ENCODE data around the gene PTPRM. TPM values are rescaled to one million over a fixed set of nuclear protein-coding genes. Genes with fewer than 3 reads are reported as not detected.
A peak's percentile ranks its signal among the peaks of the same experiment; 100 is the strongest.

The PTPRM gene
- polyA plus RNA-seq, 1 of the 3 experiments (the other 2 are of a cell fraction): 16.0 TPM

GRCh38 chr18:8426401-8426800 lies 859.3 kb downstream of the PTPRM start:
- Histone ChIP-seq H3K4me2 (no peak overlapping the region), H2AFZ (ENCODE audit: low read depth) (no peak overlapping the region), H3F3A (replicated peaks; ENCODE audit: insufficient read depth) (no peaks in the 10 kb centered on the region), H3K27me3 (ENCODE audit: insufficient read depth) (no peaks in the 10 kb centered on the region), H3K36me3 (replicated peaks in 1 of 2; ENCODE audit: control insufficient read depth in 1 of 2, insufficient read depth in 2 of 2, low read length in 1 of 2) (no peaks in the 10 kb centered on the region), H3K9me3 (no peaks in the 10 kb centered on the region), H3K79me2 (ENCODE audit: insufficient read depth) (no peaks in the 10 kb centered on the region), H3K4me1 (ENCODE audit: control insufficient read depth in 1 of 2, insufficient read depth in 2 of 2, low read depth in 1 of 2, low read length in 1 of 2) (peaks cover 0 to 31% of the 10 kb centered on the region in 2 experiments; a peak in 2 of 4 replicates), H4K20me1 (ENCODE audit: insufficient read depth) (no peaks in the 10 kb centered on the region), H3K4me3 (ENCODE audit: low read depth in 2 of 2, low read length in 1 of 2) (no peak overlapping the region), H3K9ac (no peak overlapping the region), H3K27ac (ENCODE audit: low read depth in 2 of 2, low read length in 1 of 2) (no peak overlapping the region), H3K9me2 (no peaks in the 10 kb centered on the region)
- TF ChIP-seq GATA2 (CRISPR knock-in tag; IDR thresholded peaks at IDR 0.05) (no peak), CTCF (IDR thresholded peaks at IDR 0.05) (peak; percentile 51)
- DNase-seq: no peak
- ChIA-PET POLR2A (no interaction called here), CTCF (interaction anchor here (0.6 to 3.4 kb wide), 9 partner anchors 8 to 1153 kb away, joined by 3 to 20 read pairs (median 6); no protein-coding TSS in a partner anchor)
- 89% methylated on average over 4 of the region's 13 CpGs for WGBS (ENCODE audit: low lambda C conversion rate)

DNA sequence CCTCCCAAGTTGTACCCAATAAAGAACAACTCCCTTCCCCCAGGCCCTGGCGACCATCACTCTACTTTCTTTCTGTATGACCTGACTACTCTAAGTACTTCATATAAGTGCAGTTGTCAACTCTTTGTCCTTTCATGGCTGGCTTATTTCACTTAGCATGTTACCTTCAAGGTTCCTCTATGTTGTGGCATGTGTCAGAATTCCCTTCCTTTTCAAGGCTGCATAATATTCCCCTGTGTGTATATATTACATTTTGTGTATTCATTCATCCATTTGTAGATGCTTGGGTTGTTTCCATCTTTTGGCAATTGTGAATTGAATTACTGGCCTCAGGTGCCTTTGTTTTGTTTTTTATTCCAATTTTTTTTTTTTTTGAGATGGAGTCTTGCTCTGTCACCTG lies 860.2 kb downstream of the PTPRM start:
- whole genome bisulfite sequencing (ENCODE audit: low lambda C conversion rate): 78% methylated on average over 1 of the region's 1 CpG
- H3K27me3 ChIP-seq (ENCODE audit: insufficient read depth): no peaks in the 10 kb centered on the region
- peaks cover 0 to 31% of the 10 kb centered on the region in 2 experiments; a peak in 2 of 4 replicates for H3K4me1 ChIP-seq (ENCODE audit: control insufficient read depth in 1 of 2, insufficient read depth in 2 of 2, low read depth in 1 of 2, low read length in 1 of 2)
- CTCF ChIA-PET: interaction anchor here (1.0 to 2.5 kb wide), 3 partner anchors 24 to 53 kb away, joined by 3 to 7 read pairs (median 4); no protein-coding TSS in a partner anchor
- H3K9me2 ChIP-seq: no peaks in the 10 kb centered on the region
- TF ChIP-seq TAF1 (IDR thresholded peaks at IDR 0.05; ENCODE audit: borderline replicate concordance, low read depth, low read length): no peak
- TF ChIP-seq PBX3 (IDR thresholded peaks at IDR 0.05): no peak
- no peak for TF ChIP-seq FOSL2 (IDR thresholded peaks at IDR 0.05; ENCODE audit: borderline replicate concordance, low read depth)
- no peak for TF ChIP-seq RAD21 (IDR thresholded peaks at IDR 0.05; ENCODE audit: low read length)
- no peak for TF ChIP-seq MXI1 (IDR thresholded peaks at IDR 0.05; ENCODE audit: low read depth, low read length)
- TF ChIP-seq YY1 (IDR thresholded peaks at IDR 0.05; ENCODE audit: low read depth): no peak
- no peak for TF ChIP-seq FOXM1 (IDR thresholded peaks at IDR 0.05; ENCODE audit: low read depth)
- no peak for TF ChIP-seq GATA2 (CRISPR knock-in tag; IDR thresholded peaks at IDR 0.05)
- no peak for TF ChIP-seq SMC3 (IDR thresholded peaks at IDR 0.05; ENCODE audit: low read depth, low read length)
- TF ChIP-seq POLR2AphosphoS5 (IDR thresholded peaks at IDR 0.05; ENCODE audit: low read depth, low read length): no peak
- TF ChIP-seq USF1 (IDR thresholded peaks at IDR 0.05; ENCODE audit: borderline replicate concordance, low read depth): no peak
- TF ChIP-seq EZH2phosphoT487 (IDR thresholded peaks at IDR 0.05; ENCODE audit: borderline replicate concordance, low read depth): no peak
- DNase-seq: no peak
- no peak overlapping the region for H3K9ac ChIP-seq
- H3K9me3 ChIP-seq: no peaks in the 10 kb centered on the region
- H3K27ac ChIP-seq (ENCODE audit: low read depth in 2 of 2, low read length in 1 of 2): no peak overlapping the region
- no peaks in the 10 kb centered on the region for H3F3A ChIP-seq (replicated peaks; ENCODE audit: insufficient read depth)
- no peaks in the 10 kb centered on the region for H3K79me2 ChIP-seq (ENCODE audit: insufficient read depth)
- no peaks in the 10 kb centered on the region for H3K36me3 ChIP-seq (replicated peaks in 1 of 2; ENCODE audit: control insufficient read depth in 1 of 2, insufficient read depth in 2 of 2, low read length in 1 of 2)
- no peak overlapping the region for H2AFZ ChIP-seq (ENCODE audit: low read depth)
- no peaks in the 10 kb centered on the region for H4K20me1 ChIP-seq (ENCODE audit: insufficient read depth)
- POLR2A ChIA-PET: interaction anchor here (0.7 kb wide), 1 partner anchor 22 kb away, joined by 3 read pairs; no protein-coding TSS in a partner anchor
- no peak overlapping the region for H3K4me3 ChIP-seq (ENCODE audit: low read depth in 2 of 2, low read length in 1 of 2)
- H3K4me2 ChIP-seq: no peak overlapping the region
